HEK293T (cell line): ENCODE results near the gene ADSS1.

Experiments
- ARNT ChIP-seq: fragments of 450-650 bp; IDR thresholded peaks from 2 replicates; pipeline ENCODE4 v1.6.1; 2017; ENCODE audit warnings: mild to moderate bottlenecking
- BHLHE40 ChIP-seq: fragments of 450-650 bp; IDR thresholded peaks from 2 replicates; pipeline ENCODE4 v1.6.1; 2016; ENCODE audit warnings: mild to moderate bottlenecking, moderate library complexity, borderline replicate concordance
- ELF4 ChIP-seq: fragments of 450-650 bp; IDR thresholded peaks from 2 replicates; pipeline ENCODE4 v1.6.1; 2017; ENCODE audit warnings: antibody characterized with exemption
- FOXA1 ChIP-seq: fragments of 450-650 bp; IDR thresholded peaks from 2 replicates; pipeline ENCODE4 v1.6.1; 2016; ENCODE audit warnings: mild to moderate bottlenecking
- FOXK2 ChIP-seq: fragments of 450-650 bp; IDR thresholded peaks from 2 replicates; pipeline ENCODE4 v1.6.1; 2016; ENCODE audit warnings: mild to moderate bottlenecking
- FOXM1 ChIP-seq: fragments of 450-650 bp; IDR thresholded peaks from 2 replicates; pipeline ENCODE4 v1.6.1; 2017; ENCODE audit warnings: mild to moderate bottlenecking, borderline replicate concordance
- HDGF ChIP-seq: fragments of 450-650 bp; IDR thresholded peaks from 2 replicates; pipeline ENCODE4 v1.6.1; 2017; ENCODE audit warnings: antibody characterized with exemption, borderline replicate concordance
- L3MBTL2 ChIP-seq: fragments of 450-650 bp; conservative IDR thresholded peaks from 2 replicates; pipeline ENCODE4 v1.6.1; 2016; ENCODE audit warnings: mild to moderate bottlenecking
- LEF1 ChIP-seq: fragments of 450-650 bp; IDR thresholded peaks from 2 replicates; pipeline ENCODE4 v1.6.1; 2017; ENCODE audit warnings: mild to moderate bottlenecking, borderline replicate concordance
- NFRKB ChIP-seq: fragments of 450-650 bp; IDR thresholded peaks from 2 replicates; pipeline ENCODE4 v1.6.1; 2016; ENCODE audit warnings: mild to moderate bottlenecking, moderate library complexity
- SP1 ChIP-seq: fragments of 450-650 bp; IDR thresholded peaks from 2 replicates; pipeline ENCODE4 v1.6.1; 2017
- SUZ12 ChIP-seq: fragments of 450-650 bp; IDR thresholded peaks from 2 replicates; pipeline ENCODE4 v1.6.1; 2016; ENCODE audit warnings: mild to moderate bottlenecking
- TARDBP ChIP-seq: fragments of 450-650 bp; IDR thresholded peaks from 2 replicates; pipeline ENCODE4 v1.6.1; 2016
- TF ChIP-seq, protein P1 (sequence below): fragments of 450-650 bp; IDR thresholded peaks from 2 replicates; pipeline ENCODE4 v1.6.1; 2016

DNA sequence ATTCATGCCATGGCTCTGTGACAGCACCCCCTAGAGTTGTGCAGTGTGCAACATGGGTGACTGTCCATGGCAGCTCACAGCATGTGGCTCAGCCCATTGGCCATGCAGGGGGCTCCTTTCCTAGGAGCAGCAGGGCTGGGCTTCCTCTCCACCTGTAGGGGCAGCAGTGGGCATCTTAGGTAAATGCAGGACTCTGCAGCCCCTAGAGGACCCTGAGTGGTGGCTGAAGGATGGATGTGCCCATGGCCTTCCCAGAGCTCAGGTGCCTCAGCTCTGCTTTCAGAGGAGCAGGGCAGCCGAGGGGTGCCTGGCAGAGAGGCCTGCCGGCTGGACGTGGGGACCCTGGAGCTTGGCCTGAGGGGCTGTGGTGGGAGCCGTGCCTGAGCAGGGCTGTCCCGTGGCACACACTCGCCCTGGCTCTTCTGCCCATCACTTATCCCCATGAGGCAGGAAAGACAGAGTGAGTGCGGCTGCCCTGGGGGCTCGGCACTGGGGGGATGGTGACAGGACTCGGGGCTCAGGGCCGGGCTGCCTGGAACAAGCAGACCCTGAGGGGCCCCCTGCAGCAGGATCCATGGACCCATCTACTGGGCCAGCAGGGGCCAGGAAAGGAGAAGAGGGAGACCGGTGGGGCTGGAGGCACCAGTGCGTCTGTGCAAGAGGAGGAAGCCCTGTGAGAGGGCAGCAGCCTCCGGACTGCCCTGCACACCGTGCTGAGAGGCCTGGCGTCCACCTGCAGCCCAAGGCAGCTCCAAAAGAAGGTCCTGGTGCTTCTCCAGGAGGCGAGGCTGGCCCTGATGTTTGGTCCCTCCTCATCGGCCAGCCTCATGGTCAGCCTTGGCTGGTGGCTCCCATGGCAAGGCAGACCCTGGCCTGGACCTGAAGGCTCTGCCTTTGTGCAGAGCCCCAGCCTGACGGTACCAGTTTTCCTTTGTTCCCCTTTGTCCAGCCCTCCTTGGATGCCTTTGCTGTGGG, 7.6 kb downstream of the ADSS1 start:
- TF ChIP-seq FOXM1, result no peak
- no peak for TF ChIP-seq FOXA1
- TF ChIP-seq HDGF, result no peak
- no peak for TF ChIP-seq ARNT
- no peak for TF ChIP-seq L3MBTL2
- TF ChIP-seq, protein P1, sequence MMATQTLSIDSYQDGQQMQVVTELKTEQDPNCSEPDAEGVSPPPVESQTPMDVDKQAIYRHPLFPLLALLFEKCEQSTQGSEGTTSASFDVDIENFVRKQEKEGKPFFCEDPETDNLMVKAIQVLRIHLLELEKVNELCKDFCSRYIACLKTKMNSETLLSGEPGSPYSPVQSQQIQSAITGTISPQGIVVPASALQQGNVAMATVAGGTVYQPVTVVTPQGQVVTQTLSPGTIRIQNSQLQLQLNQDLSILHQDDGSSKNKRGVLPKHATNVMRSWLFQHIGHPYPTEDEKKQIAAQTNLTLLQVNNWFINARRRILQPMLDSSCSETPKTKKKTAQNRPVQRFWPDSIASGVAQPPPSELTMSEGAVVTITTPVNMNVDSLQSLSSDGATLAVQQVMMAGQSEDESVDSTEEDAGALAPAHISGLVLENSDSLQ, result no peak
- no peak for TF ChIP-seq SUZ12
- TF ChIP-seq SP1, result no peak
- TF ChIP-seq NFRKB, result no peak
- TF ChIP-seq BHLHE40, result no peak
- no peak for TF ChIP-seq ELF4
- TF ChIP-seq LEF1, result no peak
- no peak for TF ChIP-seq FOXK2
- TF ChIP-seq TARDBP, result no peak
